HUDEP-2 (cell line): ENCODE data around the gene CDH13.

Experiments used
- DNase-seq, 76 experiments: peaks; one replicate each; lab custom pipeline; 2025; ENCODE audit not compliant: unreplicated experiment in 76 of 76; lab: John Stamatoyannopoulos, UW

CDH13 gene

GRCh38 chr16:83312015-83312717 lies 685.4 kb downstream of the CDH13 start:
- DNase-seq: no peak

- DNase-seq: no peak
Measured at GRCh38 chr16:83312718-83313245, 686.0 kb downstream of the CDH13 start.

- DNase-seq: no peak
Measured at GRCh38 chr16:83315271-83315670, 688.5 kb downstream of the CDH13 start.

GRCh38 chr16:83316458-83316857 lies 689.7 kb downstream of the CDH13 start:
- no peak for DNase-seq

- DNase-seq: no peak
Measured at GRCh38 chr16:83318390-83318789, 691.6 kb downstream of the CDH13 start.

- no peak for DNase-seq
Measured at GRCh38 chr16:83328936-83329335, 702.2 kb downstream of the CDH13 start.

GRCh38 chr16:83329441-83329840 lies 702.7 kb downstream of the CDH13 start:
- DNase-seq: no peak

- DNase-seq: no peak
Measured at GRCh38 chr16:83330251-83330650, 703.5 kb downstream of the CDH13 start.

GRCh38 chr16:83335076-83335475 lies 708.3 kb downstream of the CDH13 start:
- no peak for DNase-seq

GRCh38 chr16:83336603-83337002 lies 709.8 kb downstream of the CDH13 start:
- no peak for DNase-seq

GRCh38 chr16:83338138-83338537 lies 711.4 kb downstream of the CDH13 start:
- DNase-seq: no peak

- DNase-seq: no peak
Measured at GRCh38 chr16:83338941-83339340, 712.2 kb downstream of the CDH13 start.

GRCh38 chr16:83343935-83344366 lies 717.2 kb downstream of the CDH13 start:
- DNase-seq: no peak

GRCh38 chr16:83345846-83346640 lies 719.3 kb downstream of the CDH13 start:
- DNase-seq: no peak

- DNase-seq: no peak
Measured at GRCh38 chr16:83348991-83349390, 722.2 kb downstream of the CDH13 start.

GRCh38 chr16:83350481-83350880 lies 723.7 kb downstream of the CDH13 start:
- DNase-seq: no peak

GRCh38 chr16:83351846-83352245 lies 725.1 kb downstream of the CDH13 start:
- DNase-seq: no peak

GRCh38 chr16:83353241-83353640 lies 726.5 kb downstream of the CDH13 start:
- no peak for DNase-seq

- no peak for DNase-seq
Measured at GRCh38 chr16:83354015-83354414, 727.2 kb downstream of the CDH13 start.

- DNase-seq: no peak
Measured at GRCh38 chr16:83355570-83356218, 728.9 kb downstream of the CDH13 start.

- peak in 15 of 76 experiments; percentile 0 to 28 (median 5) for DNase-seq
Measured at GRCh38 chr16:83356266-83356665, 729.5 kb downstream of the CDH13 start.
